HepG2 (cell line): ENCODE results near the gene TST. TPM values are rescaled to one million over a fixed set of nuclear protein-coding genes. Genes with fewer than 3 reads are reported as not detected.
A peak's percentile ranks its signal among the peaks of the same experiment; 100 is the strongest.

Experiments
- AGO2 ChIP-seq: fragments of 200-400 bp; formaldehyde crosslinking; optimal IDR thresholded peaks from 2 replicates; pipeline ENCODE3; 2017; ENCODE audit warnings: mild to moderate bottlenecking, low read depth, low read length, moderate library complexity
- FOSL1 ChIP-seq: sonication (generic); formaldehyde crosslinking; IDR thresholded peaks from 2 replicates; pipeline ENCODE4 v1.9.0; 2021; ENCODE audit warnings: missing genetic modification reagents, borderline replicate concordance
- LCORL ChIP-seq, 2 experiments: fragments of 450-650 bp in 1 of 2; sonication (generic) in 1 of 2; formaldehyde crosslinking in 1 of 2; IDR thresholded peaks; 2 replicates each; pipeline versions ENCODE4 v1.5.0 to v1.6.1; 2017 to 2020; ENCODE audit warnings: antibody characterized with exemption in 1 of 2, missing genetic modification reagents in 1 of 2
- MED8 ChIP-seq: sonication (generic); formaldehyde crosslinking; IDR thresholded peaks from 2 replicates; pipeline ENCODE4 v1.8.1; 2023; ENCODE audit warnings: mild to moderate bottlenecking, missing genetic modification reagents; ENCODE audit not compliant: insufficient replicate concordance
- MYPOP ChIP-seq: sonication (generic); formaldehyde crosslinking; IDR thresholded peaks from 2 replicates; pipeline ENCODE4 v1.8.1; 2023; ENCODE audit warnings: mild to moderate bottlenecking, moderate library complexity, missing genetic modification reagents
- POLR2G ChIP-seq: fragments of 200-400 bp; formaldehyde crosslinking; IDR thresholded peaks from 2 replicates; pipeline ENCODE4 v1.6.1; 2018; ENCODE audit warnings: mild to moderate bottlenecking, low read depth, low read length, moderate library complexity
- PRDM10 ChIP-seq: sonication (generic); formaldehyde crosslinking; IDR thresholded peaks from 2 replicates; pipeline ENCODE4 v1.4.0; 2020; ENCODE audit warnings: low read depth, missing genetic modification reagents
- TAF1 ChIP-seq: sonication (generic); formaldehyde crosslinking; IDR thresholded peaks from 2 replicates; pipeline ENCODE4 v1.4.0; 2020; ENCODE audit warnings: missing genetic modification reagents
- ZFP82 ChIP-seq: sonication (generic); formaldehyde crosslinking; IDR thresholded peaks from 2 replicates; pipeline ENCODE4 v1.5.1; 2020; ENCODE audit warnings: mild to moderate bottlenecking, missing genetic modification reagents, borderline replicate concordance
- ZHX1 ChIP-seq: sonication (generic); formaldehyde crosslinking; IDR thresholded peaks from 2 replicates; pipeline ENCODE4 v1.8.1; 2022; ENCODE audit warnings: low read depth, mild to moderate bottlenecking, missing genetic modification reagents
- ZNF224 ChIP-seq: sonication (generic); formaldehyde crosslinking; IDR thresholded peaks from 2 replicates; pipeline ENCODE4 v1.5.0; 2020; ENCODE audit warnings: mild to moderate bottlenecking, missing genetic modification reagents
- ZNF24 ChIP-seq: fragments of 450-650 bp; IDR thresholded peaks from 2 replicates; pipeline ENCODE4 v1.6.1; 2017; ENCODE audit warnings: antibody characterized with exemption, mild to moderate bottlenecking
- ZNF260 ChIP-seq: sonication (generic); formaldehyde crosslinking; IDR thresholded peaks from 2 replicates; pipeline ENCODE4 v1.4.0; 2020; ENCODE audit warnings: missing genetic modification reagents, low read depth, mild to moderate bottlenecking, borderline replicate concordance
- ZNF329 ChIP-seq: sonication (generic); formaldehyde crosslinking; IDR thresholded peaks from 2 replicates; pipeline ENCODE4 v1.9.0; 2021; ENCODE audit warnings: low read depth, mild to moderate bottlenecking, missing genetic modification reagents
- ZNF33A ChIP-seq: sonication (generic); formaldehyde crosslinking; IDR thresholded peaks from 2 replicates; pipeline ENCODE4 v1.5.1; 2020; ENCODE audit warnings: missing genetic modification reagents, mild to moderate bottlenecking, moderate library complexity, borderline replicate concordance
- ZNF441 ChIP-seq: sonication (generic); formaldehyde crosslinking; IDR thresholded peaks from 2 replicates; pipeline ENCODE4 v1.7.0; 2021; ENCODE audit warnings: missing genetic modification reagents, borderline replicate concordance
- polyA plus RNA-seq, 8 experiments: library from polyadenylated mRNA; depleted of rRNA in 3 of 8; stranded (reverse) in 7 of 8; unstranded in 1 of 8; fragments of >200 nt; fragmentation: Illumina TruSeq in 4 of 8; extraction: Trizol in 4 of 8; gene quantifications; 2 replicates each; pipeline versions ENCODE4 v1.2.1 to v1.2.3, GENCODE V29; 2011 to 2016; ENCODE audit warnings: low read depth in 4 of 8, missing spikeins in 1 of 8, mixed read lengths in 1 of 8; ENCODE audit not compliant: insufficient read depth in 1 of 8
- total RNA-seq, 5 experiments: library from RNA; depleted of rRNA; stranded (reverse); fragments of >200 nt; fragmentation: Illumina TruSeq; extraction: Trizol; gene quantifications; 2 replicates each; pipeline ENCODE4 v1.2.3, GENCODE V29; 2016; ENCODE audit warnings: low read depth in 1 of 5
- TF ChIP-seq, protein P1 (sequence below): sonication (generic); formaldehyde crosslinking; IDR thresholded peaks from 2 replicates; pipeline ENCODE4 v1.4.0; 2020; ENCODE audit warnings: missing genetic modification reagents

Gene TST
- total and polyA plus RNA-seq, 2 of the 13 experiments (the other 11 are each of a cell fraction or from before 2014, with no cell fraction given): 44.6 to 63.6 TPM

- TF ChIP-seq ZHX1 (CRISPR knock-in tag) (0 out of 2 replicates have a peak, but pooled peaks have one; percentile 9), LCORL (IDR thresholded peaks at IDR 0.05) (no peak), LCORL (CRISPR knock-in tag; IDR thresholded peaks at IDR 0.05) (peak; percentile 40; the same call in 1 of the 2 replicates), FOSL1 (CRISPR knock-in tag) (no peak), ZNF441 (peak; percentile 25; the same call in 1 of the 2 replicates), MED8 (CRISPR knock-in tag) (peak; percentile 25), ZFP82 (CRISPR knock-in tag) (peak; percentile 92; the same call in 1 of the 2 replicates), TAF1 (CRISPR knock-in tag) (peak; percentile 38; the same call in 1 of the 2 replicates), ZNF224 (CRISPR knock-in tag) (no peak), ZNF24 (no peak), POLR2G (peak; percentile 82), ZNF329 (peak; percentile 2; the same call in 1 of the 2 replicates), AGO2 (peak; percentile 30), MYPOP (CRISPR knock-in tag) (0 out of 2 replicates have a peak, but pooled peaks have one; percentile 14), ZNF33A (no peak), ZNF260 (CRISPR knock-in tag) (no peak), PRDM10 (CRISPR knock-in tag) (peak; percentile 95)
- TF ChIP-seq, protein P1, sequence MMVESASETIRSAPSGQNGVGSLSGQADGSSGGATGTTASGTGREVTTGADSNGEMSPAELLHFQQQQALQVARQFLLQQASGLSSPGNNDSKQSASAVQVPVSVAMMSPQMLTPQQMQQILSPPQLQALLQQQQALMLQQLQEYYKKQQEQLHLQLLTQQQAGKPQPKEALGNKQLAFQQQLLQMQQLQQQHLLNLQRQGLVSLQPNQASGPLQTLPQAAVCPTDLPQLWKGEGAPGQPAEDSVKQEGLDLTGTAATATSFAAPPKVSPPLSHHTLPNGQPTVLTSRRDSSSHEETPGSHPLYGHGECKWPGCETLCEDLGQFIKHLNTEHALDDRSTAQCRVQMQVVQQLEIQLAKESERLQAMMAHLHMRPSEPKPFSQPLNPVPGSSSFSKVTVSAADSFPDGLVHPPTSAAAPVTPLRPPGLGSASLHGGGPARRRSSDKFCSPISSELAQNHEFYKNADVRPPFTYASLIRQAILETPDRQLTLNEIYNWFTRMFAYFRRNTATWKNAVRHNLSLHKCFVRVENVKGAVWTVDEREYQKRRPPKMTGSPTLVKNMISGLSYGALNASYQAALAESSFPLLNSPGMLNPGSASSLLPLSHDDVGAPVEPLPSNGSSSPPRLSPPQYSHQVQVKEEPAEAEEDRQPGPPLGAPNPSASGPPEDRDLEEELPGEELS: 0 out of 2 replicates have a peak, but pooled peaks have one; percentile 8
Measured at GRCh38 chr22:37019309-37020191, at the start of gene TST, which contains the start of gene MPST (continued).
